Measurements from ENCODE around the gene SUFU.

SUFU gene

GRCh38 chr10:102550636-102551210 lies 47.0 kb downstream of the SUFU start:
- Histone ChIP-seq H3K4me2 (no peak overlapping the region), H3K36me3 (ENCODE audit: insufficient read depth) (no peaks in the 10 kb centered on the region), H3K79me2 (ENCODE audit: insufficient read depth, low read depth) (no peaks in the 10 kb centered on the region), H4K20me1 (ENCODE audit: insufficient read depth) (no peaks in the 10 kb centered on the region), H2AFZ (ENCODE audit: low read depth) (no peak overlapping the region), H3K4me1 (ENCODE audit: low read depth, poor library complexity, severe bottlenecking) (no peaks in the 10 kb centered on the region), H3K4me3 (IDR thresholded peaks at IDR 0.05; ENCODE audit: insufficient read depth, low read depth, low read length) (no peak overlapping the region), H3K9ac (no peak overlapping the region), H3K27me3 (ENCODE audit: insufficient read depth, low read depth) (no peaks in the 10 kb centered on the region), H3K27ac (no peak overlapping the region)
- TF ChIP-seq CTCF (conservative IDR thresholded peaks at IDR 0.05; ENCODE audit: low read depth, low read length): no peak

- no peaks in the 10 kb centered on the region for H3K36me3 ChIP-seq (ENCODE audit: insufficient read depth)
- no peak overlapping the region for H2AFZ ChIP-seq (ENCODE audit: low read depth)
- no peak overlapping the region for H3K9ac ChIP-seq
- TF ChIP-seq CTCF (conservative IDR thresholded peaks at IDR 0.05; ENCODE audit: low read depth, low read length): no peak
- H3K79me2 ChIP-seq (ENCODE audit: insufficient read depth, low read depth): no peaks in the 10 kb centered on the region
- H3K27ac ChIP-seq: no peak overlapping the region
- no peaks in the 10 kb centered on the region for H4K20me1 ChIP-seq (ENCODE audit: insufficient read depth)
- no peak overlapping the region for H3K4me2 ChIP-seq
- no peak overlapping the region for H3K4me3 ChIP-seq (IDR thresholded peaks at IDR 0.05; ENCODE audit: insufficient read depth, low read depth, low read length)
- no peaks in the 10 kb centered on the region for H3K27me3 ChIP-seq (ENCODE audit: insufficient read depth, low read depth)
- H3K4me1 ChIP-seq (ENCODE audit: low read depth, poor library complexity, severe bottlenecking): no peaks in the 10 kb centered on the region
These were observed 48.8 kb downstream of the SUFU start for GRCh38 chr10:102552533-102552932.

GRCh38 chr10:102553771-102554170 lies 50.0 kb downstream of the SUFU start:
- H3K4me3 ChIP-seq (IDR thresholded peaks at IDR 0.05; ENCODE audit: insufficient read depth, low read depth, low read length): no peak overlapping the region
- no peak overlapping the region for H2AFZ ChIP-seq (ENCODE audit: low read depth)
- H3K4me2 ChIP-seq: no peak overlapping the region
- TF ChIP-seq CTCF (conservative IDR thresholded peaks at IDR 0.05; ENCODE audit: low read depth, low read length): no peak
- no peak overlapping the region for H3K27ac ChIP-seq
- H3K36me3 ChIP-seq (ENCODE audit: insufficient read depth): no peaks in the 10 kb centered on the region
- H3K79me2 ChIP-seq (ENCODE audit: insufficient read depth, low read depth): no peaks in the 10 kb centered on the region
- H3K9ac ChIP-seq: no peak overlapping the region
- H4K20me1 ChIP-seq (ENCODE audit: insufficient read depth): no peaks in the 10 kb centered on the region
- no peaks in the 10 kb centered on the region for H3K4me1 ChIP-seq (ENCODE audit: low read depth, poor library complexity, severe bottlenecking)
- H3K27me3 ChIP-seq (ENCODE audit: insufficient read depth, low read depth): no peaks in the 10 kb centered on the region

GRCh38 chr10:102554531-102554930 lies 50.8 kb downstream of the SUFU start:
- H3K9ac ChIP-seq: no peak overlapping the region
- no peaks in the 10 kb centered on the region for H3K36me3 ChIP-seq (ENCODE audit: insufficient read depth)
- H3K4me1 ChIP-seq (ENCODE audit: low read depth, poor library complexity, severe bottlenecking): no peaks in the 10 kb centered on the region
- H2AFZ ChIP-seq (ENCODE audit: low read depth): no peak overlapping the region
- H3K4me3 ChIP-seq (IDR thresholded peaks at IDR 0.05; ENCODE audit: insufficient read depth, low read depth, low read length): no peak overlapping the region
- no peaks in the 10 kb centered on the region for H4K20me1 ChIP-seq (ENCODE audit: insufficient read depth)
- H3K27me3 ChIP-seq (ENCODE audit: insufficient read depth, low read depth): no peaks in the 10 kb centered on the region
- no peak for TF ChIP-seq CTCF (conservative IDR thresholded peaks at IDR 0.05; ENCODE audit: low read depth, low read length)
- H3K4me2 ChIP-seq: no peak overlapping the region
- H3K79me2 ChIP-seq (ENCODE audit: insufficient read depth, low read depth): no peaks in the 10 kb centered on the region
- no peak overlapping the region for H3K27ac ChIP-seq
